K562 (cell line): ENCODE measurements around the gene SUOX. TPM values are rescaled to one million over a fixed set of nuclear protein-coding genes. Genes with fewer than 3 reads are reported as not detected.

Source experiments
- ATF6 ChIP-seq: sonication (generic); formaldehyde crosslinking; IDR thresholded peaks from 2 replicates; pipeline ENCODE4 v1.4.0; 2020; ENCODE audit warnings: mild to moderate bottlenecking, missing genetic modification reagents
- CBFB ChIP-seq: sonication (generic); formaldehyde crosslinking; IDR thresholded peaks from 2 replicates; pipeline ENCODE4 v1.4.0; 2020; ENCODE audit warnings: mild to moderate bottlenecking, missing genetic modification reagents
- E2F4 ChIP-seq: sonication (generic); formaldehyde crosslinking; IDR thresholded peaks from 2 replicates; pipeline ENCODE4 v1.8.0; 2022; ENCODE audit warnings: mild to moderate bottlenecking, low read depth, missing genetic modification reagents
- TAF7 ChIP-seq: fragments of 450-650 bp; IDR thresholded peaks from 2 replicates; pipeline ENCODE4 v1.6.1; 2016; ENCODE audit warnings: missing genetic modification characterization, missing compliant biosample characterization
- ZNF165 ChIP-seq: fragments of 250-450 bp; sonication (Bioruptor Pico); IDR thresholded peaks from 2 replicates; pipeline ENCODE4 v1.4.0; 2020; ENCODE audit warnings: borderline replicate concordance
- polyA plus RNA-seq, 8 experiments: library from polyadenylated mRNA; depleted of rRNA in 4 of 8; stranded (reverse) in 5 of 8; unstranded in 3 of 8; fragments of >200 nt; fragmentation: Nextera tagmentation in 2 of 8; fragmentation: Illumina TruSeq in 1 of 8; extraction: Ambion mirVana in 2 of 8; extraction: Trizol in 1 of 8; gene quantifications; 2 replicates each; pipeline versions ENCODE4 v1.2.1 to v1.2.3, GENCODE V29; 2011 to 2014; ENCODE audit warnings: inconsistent platforms in 1 of 8, missing spikeins in 1 of 8
- total RNA-seq, 7 experiments: library from RNA; depleted of rRNA in 6 of 7; stranded (reverse); fragments of >200 nt in 6 of 7; fragmentation: Illumina TruSeq in 2 of 7; extraction: Trizol in 2 of 7; gene quantifications; 2 replicates each; pipeline versions ENCODE4 v1.2.1 to v1.2.3, GENCODE V29; 2011 to 2021; ENCODE audit warnings: low replicate concordance in 1 of 7
- TF ChIP-seq, protein P1 (sequence below), 2 experiments: fragments of 450-650 bp; IDR thresholded peaks; 2 replicates each; pipeline ENCODE4 v1.6.1; 2018; ENCODE audit warnings: mild to moderate bottlenecking in 2 of 2, low read depth in 1 of 2; ENCODE audit not compliant: partially characterized antibody in 2 of 2
- TF ChIP-seq, protein P2 (sequence below): IDR thresholded peaks from 2 replicates; pipeline ENCODE4 v1.6.1; 2011; ENCODE audit not compliant: insufficient read length; ENCODE audit errors: extremely low read depth

The SUOX gene
- total and polyA plus RNA-seq, 9 of the 15 experiments (the other 6 are each of a cell fraction or from before 2014, with no cell fraction given), result 9.2 to 39.7 (median 25.4) TPM

GRCh38 chr12:55996715-55997534 lies at the start of gene SUOX (continued):
- TF ChIP-seq, protein P1, sequence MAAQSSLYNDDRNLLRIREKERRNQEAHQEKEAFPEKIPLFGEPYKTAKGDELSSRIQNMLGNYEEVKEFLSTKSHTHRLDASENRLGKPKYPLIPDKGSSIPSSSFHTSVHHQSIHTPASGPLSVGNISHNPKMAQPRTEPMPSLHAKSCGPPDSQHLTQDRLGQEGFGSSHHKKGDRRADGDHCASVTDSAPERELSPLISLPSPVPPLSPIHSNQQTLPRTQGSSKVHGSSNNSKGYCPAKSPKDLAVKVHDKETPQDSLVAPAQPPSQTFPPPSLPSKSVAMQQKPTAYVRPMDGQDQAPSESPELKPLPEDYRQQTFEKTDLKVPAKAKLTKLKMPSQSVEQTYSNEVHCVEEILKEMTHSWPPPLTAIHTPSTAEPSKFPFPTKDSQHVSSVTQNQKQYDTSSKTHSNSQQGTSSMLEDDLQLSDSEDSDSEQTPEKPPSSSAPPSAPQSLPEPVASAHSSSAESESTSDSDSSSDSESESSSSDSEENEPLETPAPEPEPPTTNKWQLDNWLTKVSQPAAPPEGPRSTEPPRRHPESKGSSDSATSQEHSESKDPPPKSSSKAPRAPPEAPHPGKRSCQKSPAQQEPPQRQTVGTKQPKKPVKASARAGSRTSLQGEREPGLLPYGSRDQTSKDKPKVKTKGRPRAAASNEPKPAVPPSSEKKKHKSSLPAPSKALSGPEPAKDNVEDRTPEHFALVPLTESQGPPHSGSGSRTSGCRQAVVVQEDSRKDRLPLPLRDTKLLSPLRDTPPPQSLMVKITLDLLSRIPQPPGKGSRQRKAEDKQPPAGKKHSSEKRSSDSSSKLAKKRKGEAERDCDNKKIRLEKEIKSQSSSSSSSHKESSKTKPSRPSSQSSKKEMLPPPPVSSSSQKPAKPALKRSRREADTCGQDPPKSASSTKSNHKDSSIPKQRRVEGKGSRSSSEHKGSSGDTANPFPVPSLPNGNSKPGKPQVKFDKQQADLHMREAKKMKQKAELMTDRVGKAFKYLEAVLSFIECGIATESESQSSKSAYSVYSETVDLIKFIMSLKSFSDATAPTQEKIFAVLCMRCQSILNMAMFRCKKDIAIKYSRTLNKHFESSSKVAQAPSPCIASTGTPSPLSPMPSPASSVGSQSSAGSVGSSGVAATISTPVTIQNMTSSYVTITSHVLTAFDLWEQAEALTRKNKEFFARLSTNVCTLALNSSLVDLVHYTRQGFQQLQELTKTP (IDR thresholded peaks at IDR 0.05; ENCODE audit: low read depth in 1 of 2, partially characterized antibody in 2 of 2), result no peak
- TF ChIP-seq CBFB (CRISPR knock-in tag) (no peak), E2F4 (CRISPR knock-in tag) (no peak), ZNF165 (CRISPR knock-in tag) (no peak), ATF6 (CRISPR knock-in tag) (no peak), TAF7 (tag) (no peak)
- TF ChIP-seq, protein P2, sequence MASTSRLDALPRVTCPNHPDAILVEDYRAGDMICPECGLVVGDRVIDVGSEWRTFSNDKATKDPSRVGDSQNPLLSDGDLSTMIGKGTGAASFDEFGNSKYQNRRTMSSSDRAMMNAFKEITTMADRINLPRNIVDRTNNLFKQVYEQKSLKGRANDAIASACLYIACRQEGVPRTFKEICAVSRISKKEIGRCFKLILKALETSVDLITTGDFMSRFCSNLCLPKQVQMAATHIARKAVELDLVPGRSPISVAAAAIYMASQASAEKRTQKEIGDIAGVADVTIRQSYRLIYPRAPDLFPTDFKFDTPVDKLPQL, result no peak
